Transverse colon (tissue), 4 donors: ENCODE data around the gene RBM39. TPM values are rescaled to one million over a fixed set of nuclear protein-coding genes. Genes with fewer than 3 reads are reported as not detected.

ENCODE experiments used
- DNase-seq: peaks from one replicate; pipeline ENCODE4 v3.0.0-alpha.2; 2019
- H3K27ac ChIP-seq, 4 donors: fragments of 200-600 bp; sonication (generic); 2 replicates each; pipeline ENCODE4 v1.5.1; 2016 to 2018; ENCODE audit warnings: inconsistent platforms in 4 of 4
- H3K27me3 ChIP-seq: fragments of 200-600 bp; sonication (generic); 2 replicates; pipeline ENCODE4 v1.5.1; 2017; ENCODE audit warnings: inconsistent platforms
- H3K36me3 ChIP-seq, 4 donors: fragments of 200-600 bp; sonication (generic); 2 replicates each; pipeline ENCODE4 v1.5.1; 2017 to 2019; ENCODE audit warnings: inconsistent platforms in 4 of 4
- H3K4me1 ChIP-seq, 4 donors: fragments of 200-600 bp; sonication (generic); 2 replicates each; pipeline ENCODE4 v1.5.1; 2017 to 2020; ENCODE audit warnings: inconsistent platforms in 4 of 4
- H3K4me3 ChIP-seq, 4 donors: fragments of 200-600 bp; sonication (generic); 1 replicate in 1 of 4; 2 replicates in 3 of 4; pipeline versions ENCODE4 v1.5.1 to v1.6.1; 2017 to 2019; ENCODE audit warnings: inconsistent platforms in 4 of 4
- H3K9me3 ChIP-seq, 2 donors: fragments of 200-600 bp; sonication (generic); 2 replicates each; pipeline ENCODE4 v1.5.1; 2017 to 2019; ENCODE audit warnings: inconsistent platforms in 2 of 2
- CTCF ChIP-seq, 5 experiments: fragments of 200-600 bp in 3 of 5; fragments of 450-650 bp in 2 of 5; sonication (generic) in 3 of 5; IDR thresholded peaks; 1 replicate in 2 of 5; 2 replicates in 3 of 5; pipeline ENCODE4 v1.5.1; 2016 to 2017; ENCODE audit warnings: antibody characterized with exemption in 5 of 5, inconsistent platforms in 3 of 5, mild to moderate bottlenecking in 2 of 5, moderate library complexity in 1 of 5
- EP300 ChIP-seq: sonication (generic); formaldehyde crosslinking; IDR thresholded peaks from one replicate; pipeline ENCODE4 v1.6.1; 2017; ENCODE audit warnings: antibody characterized with exemption, low read depth
- POLR2A ChIP-seq: fragments of 450-650 bp; IDR thresholded peaks from one replicate; pipeline ENCODE4 v1.6.1; 2016; ENCODE audit warnings: antibody characterized with exemption, mild to moderate bottlenecking, moderate library complexity
- POLR2AphosphoS5 ChIP-seq, 3 donors: sonication (generic); formaldehyde crosslinking; IDR thresholded peaks; one replicate each; pipeline ENCODE4 v1.6.1; 2016; ENCODE audit warnings: antibody characterized with exemption in 3 of 3
- WGBS, 2 donors: methylation state at CpG; one replicate each; pipeline ENCODE4 v1.1.5; 2018; ENCODE audit warnings: low coverage in 1 of 2; 5-methylcytosine and 5-hydroxymethylcytosine counted together
- in situ Hi-C, 4 donors: fragments of 200-750 bp; cut with MboI; loops; one replicate each; pipeline versions ENCODE4 v1.15.0 to v1.15.1; 2017; ENCODE audit warnings: low sequenced_read_pairs in 3 of 4, low pct_ligation_motif_present in 1 of 4, low pct_unique_long_range_greater_than_20kb in 1 of 4
- intact Hi-C: fragments of 100-400 bp; cut with DNase I; formaldehyde crosslinking; loops from one replicate; pipeline ENCODE4 v1.15.1; 2023; ENCODE audit warnings: low total_unique reads
- total RNA-seq, 4 donors: library from RNA; depleted of rRNA; stranded (reverse); fragments of >200 nt; gene quantifications; one replicate each; pipeline ENCODE4 v1.1.0, GENCODE V29; 2016

The RBM39 gene
- total RNA-seq, 4 donors from 2014 or later, result 264 to 721 (median 416) TPM

- H3K27ac ChIP-seq, result no peak overlapping the region
Observed at GRCh38 chr20:35711588-35712209, 30.4 kb downstream of the RBM39 start.

GRCh38 chr20:35710884-35711587 is 31.0 kb downstream of the RBM39 start:
- peaks cover 0 to 96% (median 46%) of the 10 kb centered on the region in 4 donors for H3K36me3 ChIP-seq
- no peak for DNase-seq
- in situ Hi-C loops (loop anchor here in 2 of 4 donors (25.0 kb wide), 1 partner anchor 176 kb away; no protein-coding TSS in a partner anchor), intact Hi-C loops (no loop called here)
- H3K27me3 ChIP-seq, result no peaks in the 10 kb centered on the region
- peaks cover 0 to 32% (median 8%) of the 10 kb centered on the region in 4 donors for H3K4me1 ChIP-seq
- TF ChIP-seq EP300, result no peak
- TF ChIP-seq POLR2AphosphoS5 (IDR thresholded peaks at IDR 0.05), result no peak
- no peak for TF ChIP-seq POLR2A
- no peak for TF ChIP-seq CTCF (IDR thresholded peaks at IDR 0.05)
- H3K4me3 ChIP-seq, result no peak overlapping the region
- no peak overlapping the region for H3K27ac ChIP-seq
- 58 to 61% methylated on average over 6 of the region's 6 CpGs for WGBS, 2 donors
- H3K9me3 ChIP-seq, result no peaks in the 10 kb centered on the region

More at GRCh38 chr20:35711588-35712209, 30.4 kb downstream of the RBM39 start:
- intact Hi-C loops, result no loop called here
- in situ Hi-C loops, result loop anchor here in 2 of 4 donors (25.0 kb wide), 1 partner anchor 176 kb away; no protein-coding TSS in a partner anchor
- H3K36me3 ChIP-seq, result peaks cover 0 to 96% (median 46%) of the 10 kb centered on the region in 4 donors
- H3K4me1 ChIP-seq, result peaks cover 0 to 32% (median 8%) of the 10 kb centered on the region in 4 donors
- H3K4me3 ChIP-seq, result no peak overlapping the region
- no peaks in the 10 kb centered on the region for H3K27me3 ChIP-seq
- no peak for TF ChIP-seq POLR2A
- TF ChIP-seq EP300, result no peak
- TF ChIP-seq POLR2AphosphoS5 (IDR thresholded peaks at IDR 0.05), result no peak
- no peak for TF ChIP-seq CTCF (IDR thresholded peaks at IDR 0.05)
- DNase-seq, result no peak
- 74 to 80% methylated on average over 2 to 6 of the region's 6 CpGs for WGBS, 2 donors
- H3K9me3 ChIP-seq, result no peaks in the 10 kb centered on the region

GRCh38 chr20:35710039-35710438 is 32.0 kb downstream of the RBM39 start:
- Histone ChIP-seq H3K36me3 (peaks cover 0 to 96% (median 46%) of the 10 kb centered on the region in 4 donors), H3K27me3 (no peaks in the 10 kb centered on the region), H3K4me1 (peaks cover 0 to 32% (median 8%) of the 10 kb centered on the region in 4 donors), H3K27ac (no peak overlapping the region), H3K9me3 (no peaks in the 10 kb centered on the region), H3K4me3 (no peak overlapping the region)
- TF ChIP-seq CTCF (IDR thresholded peaks at IDR 0.05) (no peak), EP300 (no peak), POLR2A (no peak), POLR2AphosphoS5 (IDR thresholded peaks at IDR 0.05) (no peak)
- in situ Hi-C loops (loop anchor here in 2 of 4 donors (25.0 kb wide), 1 partner anchor 177 kb away; no protein-coding TSS in a partner anchor), intact Hi-C loops (no loop called here)
- no peak for DNase-seq

- Histone ChIP-seq H3K9me3 (no peaks in the 10 kb centered on the region), H3K36me3 (peaks cover 0 to 96% (median 49%) of the 10 kb centered on the region in 4 donors), H3K27ac (no peak overlapping the region), H3K4me3 (no peak overlapping the region), H3K27me3 (no peaks in the 10 kb centered on the region), H3K4me1 (peaks cover 0 to 32% (median 8%) of the 10 kb centered on the region in 4 donors)
- 80 to 86% methylated on average over 1 of the region's 1 CpG for WGBS, 2 donors
- intact Hi-C loops, result no loop called here
- in situ Hi-C loops, result loop anchor here in 2 of 4 donors (25.0 kb wide), 1 partner anchor 178 kb away; no protein-coding TSS in a partner anchor
- DNase-seq, result no peak
- TF ChIP-seq POLR2AphosphoS5 (IDR thresholded peaks at IDR 0.05) (peak in 1 of 3 donors; percentile 5), CTCF (IDR thresholded peaks at IDR 0.05) (no peak)
Observed at GRCh38 chr20:35709259-35709658, 32.8 kb downstream of the RBM39 start.
